Esophagus muscularis mucosa (tissue), 3 donors: ENCODE data around the gene PKD1L1.

Source experiments
- CTCF ChIP-seq, 3 experiments: fragments of 200-600 bp in 2 of 3; fragments of 450-650 bp in 1 of 3; sonication (generic) in 2 of 3; IDR thresholded peaks; one replicate each; pipeline ENCODE4 v1.5.1; 2017 to 2019; ENCODE audit warnings: antibody characterized with exemption in 3 of 3, mild to moderate bottlenecking in 2 of 3, moderate library complexity in 1 of 3
- POLR2A ChIP-seq: fragments of 450-650 bp; IDR thresholded peaks from one replicate; pipeline ENCODE4 v1.6.1; 2017; ENCODE audit warnings: antibody characterized with exemption, moderate library complexity, mild to moderate bottlenecking, low read depth
- POLR2AphosphoS5 ChIP-seq, 2 donors: sonication (generic); formaldehyde crosslinking; IDR thresholded peaks; one replicate each; pipeline ENCODE4 v1.6.1; 2017; ENCODE audit warnings: antibody characterized with exemption in 2 of 2

GRCh38 chr7:47734287-47734948, 213.8 kb downstream of the PKD1L1 start:
- TF ChIP-seq CTCF (IDR thresholded peaks at IDR 0.05), result no peak
- TF ChIP-seq POLR2AphosphoS5 (IDR thresholded peaks at IDR 0.05), result no peak
- TF ChIP-seq POLR2A, result no peak
